ENCODE results near the gene RASIP1.
"Not testable (repeated sequence)": the region's sequence is repeated elsewhere in the genome, so short reads cannot be mapped to it uniquely, and the experiment has no call there.

RASIP1 gene

GRCh38 chr19:48740164-48740972 lies at the start of gene RASIP1:
RASIP1 (minus strand) TSS chr19:48740610; CDS start chr19:48740282, 328 bp downstream.
- no peak for DNase-seq

- DNase-seq, result not testable (repeated sequence)
Measured at GRCh38 chr19:48787331-48787730, 46.9 kb upstream of the RASIP1 start.

GRCh38 chr19:48786422-48786821 lies 46.0 kb upstream of the RASIP1 start:
- not testable (repeated sequence) for DNase-seq

- no peak for DNase-seq
Measured at GRCh38 chr19:48784527-48784926, 44.1 kb upstream of the RASIP1 start.

GRCh38 chr19:48780631-48781391 lies 40.4 kb upstream of the RASIP1 start:
- DNase-seq, result no peak

GRCh38 chr19:48779636-48780035 lies 39.2 kb upstream of the RASIP1 start:
- no peak for DNase-seq

GRCh38 chr19:48777720-48778119 lies 37.3 kb upstream of the RASIP1 start:
- no peak for DNase-seq

- no peak for DNase-seq
Measured at GRCh38 chr19:48777139-48777538, 36.7 kb upstream of the RASIP1 start.

GRCh38 chr19:48772503-48772953 lies 32.1 kb upstream of the RASIP1 start:
- DNase-seq, result no peak

GRCh38 chr19:48770734-48771472 lies 30.5 kb upstream of the RASIP1 start:
- DNase-seq, result no peak

- DNase-seq, result no peak
Measured at GRCh38 chr19:48770266-48770665, 29.9 kb upstream of the RASIP1 start.

GRCh38 chr19:48768994-48769713 lies 28.7 kb upstream of the RASIP1 start:
- no peak for DNase-seq

GRCh38 chr19:48768171-48768753 lies 27.9 kb upstream of the RASIP1 start:
- DNase-seq, result not testable (repeated sequence)

GRCh38 chr19:48765816-48766215 lies 25.4 kb upstream of the RASIP1 start:
- DNase-seq, result not testable (repeated sequence)

GRCh38 chr19:48760504-48761205 lies 20.2 kb upstream of the RASIP1 start:
- DNase-seq, result no peak

GRCh38 chr19:48757741-48758144 lies 17.3 kb upstream of the RASIP1 start:
- no peak for DNase-seq

- DNase-seq, result no peak
Measured at GRCh38 chr19:48757089-48757675, 16.8 kb upstream of the RASIP1 start.

- no peak for DNase-seq
Measured at GRCh38 chr19:48756686-48757085, 16.3 kb upstream of the RASIP1 start.

GRCh38 chr19:48756212-48756611 lies 15.8 kb upstream of the RASIP1 start:
- no peak for DNase-seq

GRCh38 chr19:48755787-48756186 lies 15.4 kb upstream of the RASIP1 start:
- DNase-seq, result no peak
